Embryonic facial prominence (tissue), 1 donor: ENCODE data around the gene C2orf92.

Experiments
- DNase-seq: peaks from one replicate; pipeline ENCODE4 v3.0.0-alpha.2; 2016; ENCODE audit errors: extremely low spot score

The C2orf92 gene

DNA sequence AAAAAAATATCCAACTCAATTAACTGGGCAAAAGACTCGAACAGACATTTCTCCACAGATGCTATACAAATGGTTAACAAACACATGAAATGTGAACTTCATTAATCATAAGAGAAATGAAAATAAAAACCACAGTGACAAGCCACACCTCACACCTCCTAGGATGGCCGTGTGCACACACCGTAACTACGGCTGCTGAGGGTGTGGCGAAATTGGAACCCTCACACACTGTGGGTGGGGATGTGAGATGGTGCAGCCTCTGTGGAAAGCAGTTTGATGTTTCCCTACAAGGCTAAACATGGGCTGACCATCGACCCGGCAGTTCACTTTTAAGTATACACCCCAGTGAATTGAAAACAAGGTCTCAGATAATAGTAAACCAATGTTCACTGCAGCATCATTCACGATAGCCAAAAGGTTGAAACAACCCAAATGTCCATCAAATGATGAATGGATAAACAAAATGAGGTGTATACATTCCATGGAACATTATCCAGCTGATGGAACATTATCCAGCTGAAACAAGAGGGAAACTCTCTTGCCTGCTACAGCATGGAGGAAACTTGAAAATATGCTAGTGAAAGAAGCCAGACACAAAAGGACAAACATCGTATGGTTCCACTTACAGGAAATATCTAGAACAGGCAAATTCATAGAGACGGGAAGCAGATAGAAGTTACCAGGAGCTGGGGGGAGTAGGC lies 76.1 kb downstream of the C2orf92 start:
- DNase-seq, result no peak

DNA sequence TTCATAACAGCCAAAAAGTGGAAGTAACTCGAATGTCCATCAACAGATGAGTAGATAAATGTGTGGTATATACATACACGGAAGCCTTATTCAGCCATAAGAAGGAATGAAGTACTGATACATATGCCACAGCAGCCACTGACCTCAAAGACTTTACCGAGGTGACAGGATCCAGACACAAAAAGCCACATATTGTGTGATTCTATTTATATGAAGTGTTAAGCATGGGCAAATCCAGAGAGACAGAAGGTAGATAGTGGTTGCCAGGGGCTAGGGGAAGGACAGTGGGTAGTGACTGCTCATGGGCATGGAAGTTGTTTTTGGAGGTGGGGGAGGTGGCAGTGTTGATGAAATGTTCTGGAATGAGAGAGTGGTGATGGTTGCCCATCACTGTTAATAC lies 77.8 kb downstream of the C2orf92 start:
- DNase-seq, result no peak

DNA sequence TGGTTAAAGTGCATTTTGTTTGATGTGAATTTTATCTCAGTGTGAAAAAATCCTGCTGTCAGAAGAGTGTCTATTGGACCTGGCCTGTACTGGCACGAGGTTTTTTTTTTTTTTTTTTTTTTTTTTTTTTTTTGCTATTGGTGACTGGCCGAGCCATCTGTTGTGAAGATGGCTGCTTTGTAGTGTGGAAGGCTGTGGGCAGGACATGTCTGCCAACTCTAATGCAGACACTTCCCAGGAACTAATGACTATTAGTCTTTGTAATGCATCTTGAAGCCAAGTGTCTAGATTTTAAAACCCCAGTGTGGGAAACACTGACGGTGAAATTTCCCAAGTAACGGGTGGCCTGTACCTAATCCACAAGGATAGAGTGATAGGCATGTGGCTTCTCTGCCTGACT lies 78.2 kb downstream of the C2orf92 start:
- no peak for DNase-seq

DNA sequence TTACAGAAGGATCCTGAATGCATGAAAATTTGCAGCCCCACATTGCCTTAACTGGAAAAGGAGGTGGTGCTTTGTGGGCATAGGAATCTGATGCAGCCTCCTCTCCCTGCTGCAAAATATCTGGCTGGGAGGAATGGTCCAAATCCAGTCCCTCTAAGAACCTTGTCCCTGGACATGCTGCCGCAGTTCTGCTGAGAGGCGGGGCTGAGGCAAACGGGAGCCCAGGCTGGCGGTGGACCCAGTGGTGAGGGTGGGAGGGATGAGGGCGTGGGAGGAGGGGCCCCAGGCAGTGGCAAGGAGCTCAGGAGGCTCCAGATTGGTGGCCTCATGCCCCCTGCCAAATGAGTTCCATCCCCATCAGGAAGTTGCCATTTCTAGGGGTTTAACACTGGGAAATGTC lies 80.1 kb downstream of the C2orf92 start:
- no peak for DNase-seq

DNA sequence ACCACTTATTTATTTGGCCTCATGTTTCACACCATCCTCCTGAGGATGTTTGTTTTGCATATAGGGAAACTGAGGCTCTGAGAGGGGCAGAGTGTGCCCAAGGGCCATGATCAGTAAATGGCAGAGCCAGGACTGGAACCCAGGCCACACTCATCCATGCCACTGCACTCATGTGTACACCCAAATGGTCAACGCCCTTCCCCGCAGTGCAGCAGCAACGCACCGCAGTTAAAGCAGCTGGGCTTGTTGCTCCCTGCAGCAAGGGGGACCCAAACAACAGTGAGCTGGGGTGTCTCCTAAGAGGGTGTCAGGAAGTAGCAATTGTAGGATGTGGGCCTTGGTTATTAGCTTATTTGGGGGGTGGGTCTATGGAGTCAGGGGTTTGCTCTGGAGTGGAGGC lies 80.5 kb downstream of the C2orf92 start:
- no peak for DNase-seq

DNA sequence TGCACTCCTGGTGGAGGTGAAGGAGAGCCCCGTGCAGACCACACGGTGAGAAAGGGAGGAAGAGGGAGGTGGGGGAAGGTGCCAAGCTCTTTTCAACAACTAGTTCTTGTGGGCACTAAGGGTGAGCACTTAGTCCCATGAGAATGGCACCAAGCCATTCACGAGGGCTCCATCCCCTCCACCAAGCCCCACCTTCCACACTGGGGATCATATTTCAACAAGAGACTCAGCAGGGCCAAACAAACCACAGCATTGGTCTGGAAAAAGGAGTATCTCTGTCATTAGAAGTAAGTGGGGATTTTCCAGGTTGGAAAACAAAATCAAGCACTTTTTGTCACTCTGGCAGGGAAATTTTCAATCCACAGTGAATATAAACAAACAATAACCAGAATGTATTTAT lies 82.2 kb downstream of the C2orf92 start:
- DNase-seq, result no peak
